SU-DHL-6 (cell line): ENCODE results near the gene IGFBP6.

Experiments used
- H2AFZ ChIP-seq: fragments of 200-600 bp; sonication (generic); 2 replicates; pipeline ENCODE4 v1.6.1; 2014; ENCODE audit warnings: low read depth, mild to moderate bottlenecking, moderate library complexity, mixed read lengths, antibody characterized with exemption, low read length; ENCODE audit not compliant: severe bottlenecking
- H3F3A ChIP-seq: fragments of 200-600 bp; shearing (Covaris generic); 2 replicates; pipeline ENCODE4 v1.6.0; 2016; ENCODE audit warnings: antibody characterized with exemption, mild to moderate bottlenecking; ENCODE audit not compliant: insufficient read depth
- H3K27ac ChIP-seq: fragments of 200-600 bp; sonication (generic); 2 replicates; pipeline ENCODE4 v1.5.1; 2016; ENCODE audit warnings: low read depth, mild to moderate bottlenecking, low read length, moderate library complexity, mixed read lengths
- H3K27me3 ChIP-seq: fragments of 200-600 bp; sonication (generic), shearing (Covaris generic); 2 replicates; pipeline ENCODE4 v1.6.0; 2014; ENCODE audit warnings: mild to moderate bottlenecking, low read length
- H3K36me3 ChIP-seq: fragments of 200-600 bp; sonication (generic); 2 replicates; pipeline ENCODE4 v1.6.1; 2014; ENCODE audit warnings: mild to moderate bottlenecking, low read length, mixed read lengths
- H3K4me2 ChIP-seq: fragments of 300-600, 200-600 bp; shearing (Covaris generic), sonication (generic); 2 replicates; pipeline ENCODE4 v1.6.0; 2014; ENCODE audit warnings: low read length, low read depth, mild to moderate bottlenecking; ENCODE audit not compliant: poor library complexity, severe bottlenecking
- H3K4me3 ChIP-seq: fragments of 200-600 bp; sonication (generic); 2 replicates; pipeline ENCODE4 v1.5.1; 2014; ENCODE audit warnings: antibody characterized with exemption, low read length, mild to moderate bottlenecking, mixed read lengths; ENCODE audit not compliant: insufficient read depth, poor library complexity, severe bottlenecking
- H3K79me2 ChIP-seq: fragments of 200-600 bp; sonication (generic); 2 replicates; pipeline ENCODE4 v1.6.1; 2014; ENCODE audit warnings: mild to moderate bottlenecking, low read length, moderate library complexity; ENCODE audit not compliant: insufficient read depth
- H3K9ac ChIP-seq: fragments of 200-600 bp; sonication (generic); 2 replicates; pipeline ENCODE4 v1.7.0; 2014; ENCODE audit warnings: mild to moderate bottlenecking, low read length
- H3K9me2 ChIP-seq: fragments of 200-600 bp; sonication (generic); replicated peaks from 2 replicates; pipeline ENCODE4 v1.6.1; 2014; ENCODE audit warnings: low read length; ENCODE audit not compliant: insufficient read depth
- H3K9me3 ChIP-seq: fragments of 200-600 bp; sonication (generic); 2 replicates; pipeline ENCODE4 v1.6.1; 2014; ENCODE audit warnings: low read length, mixed read lengths; ENCODE audit not compliant: insufficient read depth
- H4K20me1 ChIP-seq: fragments of 200-600 bp; sonication (generic); 2 replicates; pipeline ENCODE4 v1.6.1; 2014; ENCODE audit warnings: low read depth, mild to moderate bottlenecking, antibody characterized with exemption, low read length, moderate library complexity, mixed read lengths
- EZH2phosphoT487 ChIP-seq: fragments of 200-600 bp; sonication (generic), shearing (Covaris generic); conservative IDR thresholded peaks from 2 replicates; pipeline ENCODE4 v1.6.1; 2018; ENCODE audit warnings: mild to moderate bottlenecking, antibody characterized with exemption, low read length, moderate library complexity, mixed read lengths
- TF ChIP-seq, protein P1 (sequence below): fragments of 200-600 bp; sonication (generic); IDR thresholded peaks from one replicate; pipeline ENCODE4 v1.5.1; 2017; ENCODE audit warnings: antibody characterized with exemption, mild to moderate bottlenecking, low read length, moderate library complexity; ENCODE audit not compliant: insufficient read depth, poor library complexity, severe bottlenecking

The IGFBP6 gene

DNA sequence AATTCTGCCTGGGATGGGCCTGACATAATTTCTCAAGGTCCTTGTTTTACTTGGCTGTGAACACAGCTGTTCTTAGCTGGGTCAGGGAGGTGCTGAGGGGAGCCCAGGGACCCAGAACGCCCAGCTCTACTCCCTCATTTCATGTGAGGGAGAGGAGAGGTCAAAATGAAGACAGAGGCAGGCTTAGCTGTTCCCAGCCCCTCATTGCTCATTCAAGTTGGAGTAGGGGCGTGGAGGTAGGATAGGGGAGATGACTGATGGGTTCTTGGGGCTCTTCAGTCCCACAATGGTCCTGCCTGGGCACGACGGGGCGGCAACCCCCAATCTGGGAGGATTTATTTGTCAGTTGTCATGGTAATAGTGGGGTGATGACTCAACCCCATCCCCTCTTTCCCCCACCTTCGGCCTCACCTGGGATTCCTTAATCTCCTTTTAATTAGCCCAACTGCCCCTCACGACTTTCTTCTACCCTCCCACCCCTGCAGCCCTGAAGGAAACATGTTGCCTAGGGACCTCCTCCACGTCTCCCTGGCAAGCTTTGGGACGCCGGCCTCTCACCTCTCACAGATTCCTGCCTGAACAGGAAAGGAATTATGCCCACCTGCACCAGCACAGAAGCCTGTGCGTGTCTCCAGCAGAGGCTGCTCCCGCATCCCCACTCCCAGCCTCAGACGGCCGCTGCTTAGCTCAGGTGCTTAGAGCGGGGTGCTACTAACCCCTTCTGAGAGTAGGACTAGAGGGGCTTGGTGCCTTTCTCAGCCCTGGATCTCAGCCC, 28.5 kb upstream of the IGFBP6 start:
- Histone ChIP-seq H3K9me3 (no peaks in the 10 kb centered on the region), H3K9ac (no peak overlapping the region), H3K9me2 (no peaks in the 10 kb centered on the region), H3K27me3 (no peaks in the 10 kb centered on the region), H3K4me3 (no peak overlapping the region), H3K4me2 (no peak overlapping the region), H2AFZ (no peak overlapping the region), H3K79me2 (no peaks in the 10 kb centered on the region), H3F3A (no peaks in the 10 kb centered on the region), H4K20me1 (no peaks in the 10 kb centered on the region), H3K27ac (no peak overlapping the region), H3K36me3 (no peaks in the 10 kb centered on the region)
- TF ChIP-seq, protein P1, sequence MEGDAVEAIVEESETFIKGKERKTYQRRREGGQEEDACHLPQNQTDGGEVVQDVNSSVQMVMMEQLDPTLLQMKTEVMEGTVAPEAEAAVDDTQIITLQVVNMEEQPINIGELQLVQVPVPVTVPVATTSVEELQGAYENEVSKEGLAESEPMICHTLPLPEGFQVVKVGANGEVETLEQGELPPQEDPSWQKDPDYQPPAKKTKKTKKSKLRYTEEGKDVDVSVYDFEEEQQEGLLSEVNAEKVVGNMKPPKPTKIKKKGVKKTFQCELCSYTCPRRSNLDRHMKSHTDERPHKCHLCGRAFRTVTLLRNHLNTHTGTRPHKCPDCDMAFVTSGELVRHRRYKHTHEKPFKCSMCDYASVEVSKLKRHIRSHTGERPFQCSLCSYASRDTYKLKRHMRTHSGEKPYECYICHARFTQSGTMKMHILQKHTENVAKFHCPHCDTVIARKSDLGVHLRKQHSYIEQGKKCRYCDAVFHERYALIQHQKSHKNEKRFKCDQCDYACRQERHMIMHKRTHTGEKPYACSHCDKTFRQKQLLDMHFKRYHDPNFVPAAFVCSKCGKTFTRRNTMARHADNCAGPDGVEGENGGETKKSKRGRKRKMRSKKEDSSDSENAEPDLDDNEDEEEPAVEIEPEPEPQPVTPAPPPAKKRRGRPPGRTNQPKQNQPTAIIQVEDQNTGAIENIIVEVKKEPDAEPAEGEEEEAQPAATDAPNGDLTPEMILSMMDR: no peak
- no peak for TF ChIP-seq EZH2phosphoT487

DNA sequence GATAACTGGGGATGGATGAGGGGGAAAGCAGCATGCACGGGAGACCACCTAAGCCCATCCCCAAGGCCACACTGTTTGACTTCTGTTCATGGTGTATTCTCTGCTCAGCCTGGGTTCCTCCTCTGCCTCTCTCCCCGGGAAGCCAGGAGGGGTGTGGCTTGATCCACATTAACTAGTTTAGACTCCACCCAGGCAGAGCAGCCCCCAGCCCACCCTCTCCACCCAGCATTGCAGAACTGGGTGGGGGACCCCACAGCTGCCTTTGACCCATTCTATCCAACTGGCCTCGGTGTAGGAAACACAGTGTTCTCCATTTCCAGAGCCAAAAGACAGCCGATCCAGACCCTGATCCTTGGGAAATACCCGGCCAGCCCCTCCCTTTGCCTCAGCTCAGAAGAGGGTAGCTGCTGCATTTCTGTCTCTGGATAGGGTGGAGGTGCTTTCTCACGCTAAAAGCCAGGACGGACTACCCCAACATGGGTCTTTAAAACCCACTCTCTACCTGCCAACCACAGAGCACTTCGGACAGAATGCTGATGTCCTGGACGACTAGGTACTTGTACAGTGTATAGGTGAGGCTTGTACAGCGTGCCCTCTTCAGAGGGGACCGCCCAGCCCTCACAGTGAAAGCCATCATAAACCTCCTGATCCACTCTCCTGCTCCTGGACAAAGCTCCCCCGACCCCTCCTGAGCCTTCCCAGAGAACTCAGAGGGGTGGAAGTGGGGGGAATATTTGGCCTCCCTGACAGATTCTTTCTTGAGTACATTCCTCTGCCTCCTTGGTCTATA, 27.7 kb upstream of the IGFBP6 start:
- H4K20me1 ChIP-seq: no peaks in the 10 kb centered on the region
- H3K9me3 ChIP-seq: no peaks in the 10 kb centered on the region
- no peak overlapping the region for H3K9ac ChIP-seq
- no peak overlapping the region for H3K27ac ChIP-seq
- H3K9me2 ChIP-seq: no peaks in the 10 kb centered on the region
- no peaks in the 10 kb centered on the region for H3K79me2 ChIP-seq
- H2AFZ ChIP-seq: no peak overlapping the region
- no peak overlapping the region for H3K4me3 ChIP-seq
- no peak overlapping the region for H3K4me2 ChIP-seq
- TF ChIP-seq, protein P1: no peak
- no peak for TF ChIP-seq EZH2phosphoT487
- H3K36me3 ChIP-seq: no peaks in the 10 kb centered on the region
- H3F3A ChIP-seq: no peaks in the 10 kb centered on the region
- H3K27me3 ChIP-seq: no peaks in the 10 kb centered on the region

DNA sequence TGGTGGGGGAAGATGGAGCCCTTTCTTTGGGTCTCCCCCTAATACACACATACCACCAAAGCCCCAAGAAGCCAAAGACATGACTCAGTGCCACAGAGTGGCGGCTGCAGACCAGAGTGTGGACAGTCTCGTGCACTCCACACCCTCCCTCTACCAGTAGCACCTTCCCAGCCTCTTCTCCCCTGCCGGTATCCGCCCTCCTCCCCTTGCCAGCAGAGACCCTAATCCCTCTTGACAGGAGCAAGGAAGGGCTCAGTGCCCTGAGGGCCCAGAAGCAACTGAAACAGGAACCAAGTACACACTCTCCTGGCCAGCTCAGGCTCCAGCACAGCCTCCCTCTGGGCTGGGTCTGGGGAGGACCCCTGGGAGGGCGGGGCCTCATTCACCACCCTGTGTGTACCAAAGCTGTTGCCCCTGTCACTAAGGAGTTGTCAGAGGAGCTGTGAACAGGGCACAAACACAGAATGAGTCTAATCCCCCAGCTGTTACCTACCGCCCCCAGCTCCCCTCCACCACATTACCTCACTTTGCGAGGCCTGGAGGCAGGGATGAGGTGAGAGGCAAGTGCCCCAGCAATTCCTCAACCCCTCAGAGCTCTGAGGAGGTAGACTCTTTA, 26.5 kb upstream of the IGFBP6 start:
- Histone ChIP-seq H3K36me3 (no peaks in the 10 kb centered on the region), H3K79me2 (no peaks in the 10 kb centered on the region), H3K27me3 (no peaks in the 10 kb centered on the region), H2AFZ (no peak overlapping the region), H3K27ac (no peak overlapping the region), H3K4me3 (no peak overlapping the region), H3K9me3 (no peaks in the 10 kb centered on the region), H3F3A (no peaks in the 10 kb centered on the region), H4K20me1 (no peaks in the 10 kb centered on the region), H3K9me2 (no peaks in the 10 kb centered on the region), H3K9ac (no peak overlapping the region), H3K4me2 (no peak overlapping the region)
- TF ChIP-seq, protein P1: no peak
- no peak for TF ChIP-seq EZH2phosphoT487
